IgD-negative memory B cell (primary cell): ENCODE data around the gene RACK1. TPM values are rescaled to one million over a fixed set of nuclear protein-coding genes. Genes with fewer than 3 reads are reported as not detected.
"Not testable (repeated sequence)": the region's sequence is repeated elsewhere in the genome, so short reads cannot be mapped to it uniquely, and the experiment has no call there.

Experiments used
- H3K27ac Mint-ChIP-seq, 3 donors: one replicate each; pipeline ENCODE4 v1.8.0; 2020 to 2022; ENCODE audit warnings: mild to moderate bottlenecking in 3 of 3, mixed read lengths in 3 of 3, moderate library complexity in 1 of 3
- H3K27me3 Mint-ChIP-seq: one replicate; pipeline ENCODE4 v1.8.0; 2021; ENCODE audit warnings: mixed read lengths
- H3K36me3 Mint-ChIP-seq: one replicate; pipeline ENCODE4 v1.8.0; 2020; ENCODE audit warnings: mild to moderate bottlenecking, mixed read lengths
- H3K4me1 Mint-ChIP-seq, 3 donors: one replicate each; pipeline ENCODE4 v1.8.0; 2020 to 2022; ENCODE audit warnings: mixed read lengths in 3 of 3, mild to moderate bottlenecking in 1 of 3
- H3K4me3 Mint-ChIP-seq, 4 donors: one replicate each; pipeline ENCODE4 v1.8.0; 2020 to 2022; ENCODE audit warnings: mild to moderate bottlenecking in 4 of 4, mixed read lengths in 4 of 4, moderate library complexity in 3 of 4
- H3K9me3 Mint-ChIP-seq, 3 donors: one replicate each; pipeline ENCODE4 v1.8.0; 2020 to 2021; ENCODE audit warnings: mixed read lengths in 3 of 3, mild to moderate bottlenecking in 1 of 3
- polyA plus RNA-seq: library from polyadenylated mRNA; unstranded; fragments of 300-500 nt; fragmentation: Illumina TruSeq; gene quantifications from one replicate; pipeline ENCODE4 v1.2.3, GENCODE V29; 2021

RACK1 gene
- polyA plus RNA-seq, 1 donor from 2014 or later = 2,243 TPM

DNA sequence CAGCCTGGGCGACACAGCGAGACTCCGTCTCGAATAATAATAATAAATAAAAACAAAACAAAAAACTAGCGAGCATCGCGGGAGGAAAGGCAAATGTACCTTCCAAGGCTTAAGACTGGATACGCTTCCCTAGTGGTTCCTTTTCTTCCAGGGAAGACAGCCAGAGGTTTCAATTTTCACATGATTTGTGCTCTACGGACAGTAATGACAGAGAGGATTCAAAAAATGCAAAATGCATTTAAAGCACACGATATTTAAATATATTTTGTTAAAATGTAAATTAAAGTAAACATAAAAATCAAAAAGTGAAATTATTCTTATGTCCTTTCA lies 24.9 kb downstream of the RACK1 start:
- H3K9me3 Mint-ChIP-seq = peaks cover 0 to 8% (median 0%) of the 10 kb centered on the region in 3 donors
- H3K36me3 Mint-ChIP-seq = peaks cover 1% of the 10 kb centered on the region
- H3K27ac Mint-ChIP-seq = peak overlapping the region in 2 of 3 donors; percentile 98 to 99
- H3K27me3 Mint-ChIP-seq = peaks cover 3% of the 10 kb centered on the region
- H3K4me3 Mint-ChIP-seq = peak overlapping the region; percentile 84 to 99 (median 94)
- H3K4me1 Mint-ChIP-seq = peaks cover 18 to 26% (median 20%) of the 10 kb centered on the region in 3 donors

GRCh38 chr5:181217803-181218062 lies 26.0 kb downstream of the RACK1 start:
- peak overlapping the region; percentile 84 to 99 (median 94) for H3K4me3 Mint-ChIP-seq
- H3K9me3 Mint-ChIP-seq = peaks cover 0 to 8% (median 0%) of the 10 kb centered on the region in 3 donors
- H3K27me3 Mint-ChIP-seq = peaks cover 3% of the 10 kb centered on the region
- peak overlapping the region; percentile 98 to 100 (median 99) for H3K27ac Mint-ChIP-seq
- peaks cover 20 to 25% (median 21%) of the 10 kb centered on the region in 3 donors for H3K4me1 Mint-ChIP-seq
- H3K36me3 Mint-ChIP-seq = no peaks in the 10 kb centered on the region

DNA sequence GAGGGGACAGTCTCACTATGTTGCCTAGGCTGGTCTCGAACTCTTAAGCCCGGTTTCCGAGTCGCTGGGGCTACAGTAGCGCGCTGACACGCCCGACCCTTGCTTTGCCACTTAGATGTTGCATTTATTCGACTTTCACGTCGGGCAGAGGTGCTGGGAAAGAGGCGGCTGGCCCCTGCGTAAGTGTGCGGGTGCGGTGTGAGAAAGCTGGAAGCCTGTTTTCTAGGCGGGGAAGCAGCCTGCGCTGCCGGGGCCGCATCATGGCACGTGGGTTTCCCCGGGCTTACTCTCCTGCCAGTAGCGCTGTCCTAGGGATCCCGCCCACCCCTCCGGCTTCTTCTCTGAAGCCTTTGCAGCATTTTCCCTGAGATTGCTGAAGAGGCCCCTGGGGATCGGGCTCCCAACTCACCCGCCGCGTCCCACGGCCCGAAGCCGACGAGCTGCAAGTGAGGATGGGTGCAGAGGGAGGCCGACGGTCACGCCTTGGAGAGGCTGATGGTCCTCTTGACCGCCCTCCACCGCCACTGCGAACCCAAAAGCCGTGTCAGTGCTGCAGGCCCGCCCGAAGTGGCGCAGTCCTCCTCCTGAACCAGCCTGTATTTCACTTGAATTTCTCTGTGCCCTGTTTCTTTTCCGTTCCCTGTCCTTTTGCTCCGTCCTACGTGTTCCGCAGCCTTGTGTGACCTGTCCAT lies 26.4 kb downstream of the RACK1 start:
- Mint-ChIP-seq H3K4me3 (peak overlapping the region; percentile 84 to 99 (median 94)), H3K9me3 (peaks cover 0 to 7% (median 0%) of the 10 kb centered on the region in 3 donors), H3K27ac (peak overlapping the region; percentile 98 to 100 (median 99)), H3K27me3 (peaks cover 3% of the 10 kb centered on the region), H3K4me1 (peaks cover 18 to 23% (median 19%) of the 10 kb centered on the region in 3 donors), H3K36me3 (no peaks in the 10 kb centered on the region)

GRCh38 chr5:181215997-181216989 lies 27.4 kb downstream of the RACK1 start:
- Mint-ChIP-seq H3K9me3 (peaks cover 0 to 3% (median 0%) of the 10 kb centered on the region in 3 donors), H3K27me3 (peaks cover 3% of the 10 kb centered on the region), H3K4me1 (peaks cover 13 to 15% (median 14%) of the 10 kb centered on the region in 3 donors), H3K27ac (peak overlapping the region; percentile 85 to 98 (median 93)), H3K36me3 (no peaks in the 10 kb centered on the region), H3K4me3 (peak overlapping the region; percentile 84 to 99 (median 94))

GRCh38 chr5:181214249-181214648 lies 29.5 kb downstream of the RACK1 start:
- H3K4me3 Mint-ChIP-seq = peak overlapping the region in 1 of 4 donors; percentile 36
- peaks cover 10 to 14% (median 12%) of the 10 kb centered on the region in 3 donors for H3K4me1 Mint-ChIP-seq
- not testable (repeated sequence) for H3K9me3 Mint-ChIP-seq, H3K36me3 Mint-ChIP-seq, H3K27me3 Mint-ChIP-seq
- peak overlapping the region in 1 of 3 donors; percentile 67 for H3K27ac Mint-ChIP-seq

DNA sequence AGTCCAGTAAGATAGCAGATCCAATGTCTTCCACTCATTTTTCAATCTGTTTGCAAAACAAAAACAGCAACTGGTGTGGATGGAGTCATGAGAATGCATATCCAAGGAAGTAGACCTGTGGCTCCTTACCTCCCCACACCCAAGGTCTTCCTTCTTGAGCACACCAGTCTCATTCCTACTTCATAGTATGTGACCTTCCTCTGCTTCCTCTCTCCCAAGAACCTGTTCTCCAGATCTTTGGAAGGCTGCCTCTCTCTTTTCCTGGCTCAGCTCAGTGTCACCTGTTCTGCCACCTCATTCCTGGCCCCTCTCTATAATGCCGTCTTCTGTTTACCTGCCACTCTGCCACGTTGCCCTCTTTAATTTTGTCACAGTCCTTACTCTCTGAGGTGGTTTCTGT lies 30.8 kb downstream of the RACK1 start:
- H3K4me1 Mint-ChIP-seq = peaks cover 9 to 14% (median 9%) of the 10 kb centered on the region in 3 donors
- H3K27ac Mint-ChIP-seq = no peak overlapping the region
- no peaks in the 10 kb centered on the region for H3K27me3 Mint-ChIP-seq
- no peaks in the 10 kb centered on the region for H3K36me3 Mint-ChIP-seq
- peaks cover 0 to 5% (median 0%) of the 10 kb centered on the region in 3 donors for H3K9me3 Mint-ChIP-seq
- peak overlapping the region in 1 of 4 donors; percentile 5 for H3K4me3 Mint-ChIP-seq

DNA sequence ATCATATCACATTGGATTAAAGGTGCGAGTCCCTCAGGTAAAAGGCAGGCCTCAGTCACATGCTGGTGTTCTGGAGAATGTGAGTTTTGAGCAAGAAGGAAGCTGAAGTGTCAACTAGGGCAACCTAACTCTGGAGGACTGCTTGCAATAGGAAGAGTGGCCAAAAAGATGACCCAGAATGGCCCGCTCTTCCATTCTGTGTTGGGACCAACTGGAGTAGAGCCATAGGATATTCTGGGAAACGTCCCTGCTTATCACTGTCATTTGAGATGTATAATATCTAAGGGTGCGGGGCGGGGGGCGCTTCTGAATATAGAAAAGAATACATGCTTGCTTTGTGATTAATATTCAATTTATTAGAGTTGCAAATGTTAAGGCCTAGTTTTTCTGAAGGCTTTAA lies 31.6 kb downstream of the RACK1 start:
- peaks cover 0 to 6% (median 2%) of the 10 kb centered on the region in 3 donors for H3K9me3 Mint-ChIP-seq
- H3K4me1 Mint-ChIP-seq = peaks cover 13 to 17% (median 16%) of the 10 kb centered on the region in 3 donors
- H3K27me3 Mint-ChIP-seq = no peaks in the 10 kb centered on the region
- peak overlapping the region in 2 of 3 donors; percentile 18 to 23 for H3K27ac Mint-ChIP-seq
- no peaks in the 10 kb centered on the region for H3K36me3 Mint-ChIP-seq
- H3K4me3 Mint-ChIP-seq = peak overlapping the region in 1 of 4 donors; percentile 33

DNA sequence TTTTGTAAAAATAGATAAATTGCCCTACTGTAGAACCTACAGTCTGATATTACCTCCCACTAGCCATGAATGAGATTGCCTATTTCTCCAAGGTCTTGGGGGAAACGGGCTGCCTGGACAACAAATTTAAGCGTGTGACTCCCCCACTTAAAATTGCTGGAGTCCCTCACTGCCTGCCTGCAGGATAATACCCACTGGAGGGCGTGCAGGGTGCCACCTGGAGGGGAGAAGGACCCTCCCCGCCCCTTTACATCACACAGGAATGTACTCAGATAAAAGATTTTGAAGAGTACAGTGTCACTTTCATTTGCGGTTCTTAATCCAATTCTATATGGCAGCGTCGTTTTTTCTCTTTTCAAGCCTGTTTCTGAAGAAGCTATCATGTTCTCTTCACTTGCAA lies 32.5 kb downstream of the RACK1 start:
- H3K9me3 Mint-ChIP-seq = peaks cover 0 to 6% (median 5%) of the 10 kb centered on the region in 3 donors
- H3K4me1 Mint-ChIP-seq = peaks cover 17 to 23% (median 23%) of the 10 kb centered on the region in 3 donors
- H3K4me3 Mint-ChIP-seq = peak overlapping the region in 1 of 4 donors; percentile 33
- peaks cover 5% of the 10 kb centered on the region for H3K27me3 Mint-ChIP-seq
- H3K27ac Mint-ChIP-seq = peak overlapping the region in 2 of 3 donors; percentile 37 to 85
- H3K36me3 Mint-ChIP-seq = no peaks in the 10 kb centered on the region

DNA sequence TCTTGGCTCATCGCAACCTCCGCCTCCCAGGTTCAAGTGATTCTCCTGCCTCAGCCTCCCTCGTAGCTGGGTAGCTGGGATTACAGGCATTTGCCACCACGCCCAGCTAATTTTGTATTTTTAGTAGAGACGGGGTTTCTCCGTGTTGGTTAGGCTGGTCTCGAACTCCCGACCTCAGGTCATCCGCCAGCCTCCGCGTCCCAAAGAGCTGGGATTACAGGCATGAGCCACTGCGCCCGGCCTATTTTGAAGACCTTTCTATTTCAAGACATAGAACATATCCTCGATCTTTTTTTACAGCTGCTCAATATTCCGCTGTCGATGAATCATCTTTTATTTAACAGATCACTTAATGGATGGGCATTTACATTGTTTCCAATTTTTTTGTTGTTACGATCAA lies 33.0 kb downstream of the RACK1 start:
- peak overlapping the region in 2 of 3 donors; percentile 37 to 85 for H3K27ac Mint-ChIP-seq
- H3K27me3 Mint-ChIP-seq, H3K9me3 Mint-ChIP-seq, H3K36me3 Mint-ChIP-seq: not testable (repeated sequence)
- H3K4me3 Mint-ChIP-seq = peak overlapping the region in 1 of 4 donors; percentile 33
- peaks cover 21 to 28% (median 23%) of the 10 kb centered on the region in 3 donors for H3K4me1 Mint-ChIP-seq

GRCh38 chr5:181210148-181210547 lies 33.6 kb downstream of the RACK1 start:
- peaks cover 11% of the 10 kb centered on the region for H3K27me3 Mint-ChIP-seq
- H3K27ac Mint-ChIP-seq, H3K9me3 Mint-ChIP-seq, H3K36me3 Mint-ChIP-seq: not testable (repeated sequence)
- H3K4me1 Mint-ChIP-seq = peaks cover 22 to 31% (median 23%) of the 10 kb centered on the region in 3 donors
- peak overlapping the region in 1 of 4 donors; percentile 37 for H3K4me3 Mint-ChIP-seq

- Mint-ChIP-seq H3K27ac (peak overlapping the region in 1 of 3 donors; percentile 31), H3K4me1 (peaks cover 22 to 31% (median 23%) of the 10 kb centered on the region in 3 donors), H3K27me3 (peaks cover 11% of the 10 kb centered on the region)
- H3K36me3 Mint-ChIP-seq, H3K9me3 Mint-ChIP-seq, H3K4me3 Mint-ChIP-seq: not testable (repeated sequence)
Observed at GRCh38 chr5:181209006-181209405, 34.7 kb downstream of the RACK1 start.

GRCh38 chr5:181207960-181208253 lies 35.8 kb downstream of the RACK1 start:
- H3K4me1 Mint-ChIP-seq = peaks cover 18 to 34% (median 21%) of the 10 kb centered on the region in 3 donors
- H3K9me3 Mint-ChIP-seq = peaks cover 0 to 6% (median 5%) of the 10 kb centered on the region in 3 donors
- no peaks in the 10 kb centered on the region for H3K36me3 Mint-ChIP-seq
- H3K4me3 Mint-ChIP-seq = peak overlapping the region; percentile 84 to 99 (median 96)
- H3K27ac Mint-ChIP-seq = peak overlapping the region; percentile 99 to 100 (median 99)
- H3K27me3 Mint-ChIP-seq = peaks cover 11% of the 10 kb centered on the region

DNA sequence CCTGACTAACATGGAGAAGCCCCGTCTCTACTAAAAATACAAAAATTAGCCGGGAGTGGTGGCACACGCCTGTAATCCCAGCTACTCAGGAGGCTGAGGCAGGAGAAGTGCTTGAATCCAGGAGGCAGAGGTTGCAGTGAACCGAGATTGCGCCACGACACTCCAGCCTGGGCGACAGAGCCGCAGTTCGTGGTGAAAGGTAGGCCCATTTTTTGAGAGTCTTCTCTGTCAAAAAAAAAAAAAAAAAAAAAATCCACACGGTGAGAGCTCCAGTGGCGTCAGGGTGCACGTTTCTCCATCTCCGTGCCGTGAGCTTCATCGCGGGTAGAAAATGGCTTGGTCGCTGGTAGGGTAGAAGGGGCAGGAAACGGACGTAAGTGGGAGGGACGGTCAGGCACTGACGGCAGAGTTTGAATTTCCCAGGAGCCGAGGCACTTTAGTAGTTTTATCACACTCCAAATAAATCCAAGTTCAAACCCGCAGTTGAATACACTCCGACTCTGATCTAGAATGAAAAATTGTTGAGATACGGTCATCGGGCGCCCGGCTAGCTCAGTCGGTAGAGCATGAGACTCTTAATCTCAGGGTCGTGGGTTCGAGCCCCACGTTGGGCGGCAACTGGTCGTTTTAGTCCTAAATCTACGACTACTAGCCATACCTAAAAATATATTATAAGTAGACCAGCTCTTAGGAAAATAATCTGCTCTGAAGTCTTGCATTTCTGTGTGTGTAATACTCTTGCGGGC lies 36.3 kb downstream of the RACK1 start:
- H3K4me1 Mint-ChIP-seq = peaks cover 18 to 33% (median 21%) of the 10 kb centered on the region in 3 donors
- H3K27me3 Mint-ChIP-seq = peaks cover 11% of the 10 kb centered on the region
- peaks cover 0 to 6% (median 5%) of the 10 kb centered on the region in 3 donors for H3K9me3 Mint-ChIP-seq
- H3K36me3 Mint-ChIP-seq = no peaks in the 10 kb centered on the region
- H3K4me3 Mint-ChIP-seq = peak overlapping the region; percentile 84 to 99 (median 96)
- H3K27ac Mint-ChIP-seq = peak overlapping the region; percentile 99 to 100 (median 99)

DNA sequence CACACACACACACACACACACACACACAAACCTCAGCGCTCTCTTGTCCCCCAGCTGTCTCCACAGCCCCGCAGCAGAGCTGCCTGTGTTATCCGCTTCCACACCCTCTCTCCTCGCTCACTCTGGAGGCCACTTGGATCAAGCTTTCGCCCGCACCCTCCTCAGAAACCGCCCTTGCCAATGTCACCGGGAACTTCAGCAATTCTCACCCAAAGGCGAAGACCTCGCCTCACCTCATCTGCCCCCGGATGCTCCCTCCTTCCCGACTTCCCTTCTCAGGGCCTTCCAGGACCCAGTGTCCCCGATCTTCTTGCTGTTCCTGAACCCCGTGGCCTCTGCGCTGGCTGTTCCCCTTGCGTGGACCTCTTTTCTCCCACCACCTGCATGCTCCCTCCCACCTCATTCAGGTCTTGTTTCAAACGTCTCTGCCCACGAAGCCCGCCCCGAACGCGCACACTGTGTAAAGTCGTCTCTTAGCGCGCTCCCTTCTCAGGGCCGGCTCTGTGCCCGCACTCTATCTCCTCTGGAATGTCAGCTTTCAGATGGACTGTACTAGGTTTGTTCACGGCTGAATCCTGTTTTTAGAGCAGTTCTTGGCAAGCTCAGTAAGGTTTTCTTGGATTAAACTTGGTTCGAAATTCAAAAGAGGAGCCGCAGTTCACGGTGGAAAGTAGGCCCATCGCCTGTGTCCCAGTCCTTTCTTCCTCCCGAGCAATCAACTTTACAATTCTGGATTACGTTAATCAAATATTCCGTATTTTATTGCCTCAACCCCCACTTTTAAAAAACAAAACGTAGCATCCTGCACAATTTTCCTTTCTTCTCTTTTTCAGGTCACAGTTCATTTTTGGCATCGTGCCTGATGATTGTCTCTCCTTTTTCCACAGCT lies 37.7 kb downstream of the RACK1 start:
- peaks cover 18 to 32% (median 21%) of the 10 kb centered on the region in 3 donors for H3K4me1 Mint-ChIP-seq
- no peaks in the 10 kb centered on the region for H3K36me3 Mint-ChIP-seq
- peak overlapping the region; percentile 84 to 99 (median 96) for H3K4me3 Mint-ChIP-seq
- H3K9me3 Mint-ChIP-seq = peaks cover 0 to 6% (median 5%) of the 10 kb centered on the region in 3 donors
- peak overlapping the region; percentile 99 to 100 (median 99) for H3K27ac Mint-ChIP-seq
- peaks cover 11% of the 10 kb centered on the region for H3K27me3 Mint-ChIP-seq
